ENCODE results near the gene CCR2. TPM values are rescaled to one million over a fixed set of nuclear protein-coding genes. Genes with fewer than 3 reads are reported as not detected.
"Not testable (repeated sequence)": the region's sequence is repeated elsewhere in the genome, so short reads cannot be mapped to it uniquely, and the experiment has no call there.

CCR2 gene
- total RNA-seq, 4 donors from 2014 or later, result 0.26 to 1.2 (median 0.76) TPM

DNA sequence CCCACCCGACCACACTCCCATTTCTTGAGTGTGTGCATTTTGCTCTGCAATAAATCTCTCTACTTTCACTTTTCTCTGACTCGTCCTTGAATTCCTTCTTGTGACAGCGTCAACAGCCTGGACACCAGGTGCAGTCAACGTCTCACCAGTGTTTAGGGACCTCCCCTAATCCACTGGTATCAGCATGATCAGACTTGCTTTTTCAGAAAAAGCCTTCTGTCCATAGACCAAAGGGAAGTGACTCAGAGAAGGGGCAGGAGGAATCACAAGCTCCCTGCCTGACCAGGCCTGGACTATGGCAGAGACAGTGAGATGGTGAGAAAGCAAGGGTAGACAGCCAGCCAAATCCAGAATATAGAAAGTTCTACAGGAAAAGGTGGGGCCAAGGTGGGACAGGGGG, 32.3 kb downstream of the CCR2 start:
- Histone ChIP-seq H3K4me1 (peaks cover 20% of the 10 kb centered on the region), H3K36me3 (no peaks in the 10 kb centered on the region), H3K27ac (no peak overlapping the region), H3K4me3 (no peak overlapping the region), H3K9me3 (no peaks in the 10 kb centered on the region), H3K27me3 (no peaks in the 10 kb centered on the region)
- WGBS, result 30% methylated on average over 4 of the region's 4 CpGs
- no peak for DNase-seq (ENCODE audit: low spot score in 2 of 2)
- TF ChIP-seq POLR2AphosphoS5 (IDR thresholded peaks at IDR 0.05) (no peak), POLR2A (IDR thresholded peaks at IDR 0.05) (no peak), EP300 (IDR thresholded peaks at IDR 0.05) (no peak)
- TF ChIP-seq, protein P1, sequence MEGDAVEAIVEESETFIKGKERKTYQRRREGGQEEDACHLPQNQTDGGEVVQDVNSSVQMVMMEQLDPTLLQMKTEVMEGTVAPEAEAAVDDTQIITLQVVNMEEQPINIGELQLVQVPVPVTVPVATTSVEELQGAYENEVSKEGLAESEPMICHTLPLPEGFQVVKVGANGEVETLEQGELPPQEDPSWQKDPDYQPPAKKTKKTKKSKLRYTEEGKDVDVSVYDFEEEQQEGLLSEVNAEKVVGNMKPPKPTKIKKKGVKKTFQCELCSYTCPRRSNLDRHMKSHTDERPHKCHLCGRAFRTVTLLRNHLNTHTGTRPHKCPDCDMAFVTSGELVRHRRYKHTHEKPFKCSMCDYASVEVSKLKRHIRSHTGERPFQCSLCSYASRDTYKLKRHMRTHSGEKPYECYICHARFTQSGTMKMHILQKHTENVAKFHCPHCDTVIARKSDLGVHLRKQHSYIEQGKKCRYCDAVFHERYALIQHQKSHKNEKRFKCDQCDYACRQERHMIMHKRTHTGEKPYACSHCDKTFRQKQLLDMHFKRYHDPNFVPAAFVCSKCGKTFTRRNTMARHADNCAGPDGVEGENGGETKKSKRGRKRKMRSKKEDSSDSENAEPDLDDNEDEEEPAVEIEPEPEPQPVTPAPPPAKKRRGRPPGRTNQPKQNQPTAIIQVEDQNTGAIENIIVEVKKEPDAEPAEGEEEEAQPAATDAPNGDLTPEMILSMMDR (IDR thresholded peaks at IDR 0.05), result no peak

DNA sequence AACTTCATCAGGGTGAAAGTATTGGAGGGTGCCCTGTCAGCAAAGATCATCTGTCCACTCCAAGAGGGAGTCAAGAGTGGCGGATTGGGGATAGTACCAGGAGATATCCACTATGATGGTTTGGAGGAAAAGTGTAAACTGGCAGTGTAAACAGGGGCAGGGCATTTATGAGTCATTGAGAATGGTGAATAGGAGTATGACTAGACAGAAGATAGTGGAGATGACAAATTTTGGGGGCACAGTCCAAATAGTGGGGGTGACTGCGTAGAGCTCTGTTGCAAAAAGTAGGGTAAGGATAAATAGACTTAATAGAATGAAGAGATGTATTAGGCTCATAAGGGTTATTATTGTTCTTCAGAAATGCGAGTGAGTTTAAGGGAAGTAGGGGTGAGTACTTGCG, 34.9 kb downstream of the CCR2 start:
- WGBS, result 92% methylated on average over 4 of the region's 4 CpGs
- DNase-seq (ENCODE audit: low spot score in 2 of 2), result not testable (repeated sequence)

DNA sequence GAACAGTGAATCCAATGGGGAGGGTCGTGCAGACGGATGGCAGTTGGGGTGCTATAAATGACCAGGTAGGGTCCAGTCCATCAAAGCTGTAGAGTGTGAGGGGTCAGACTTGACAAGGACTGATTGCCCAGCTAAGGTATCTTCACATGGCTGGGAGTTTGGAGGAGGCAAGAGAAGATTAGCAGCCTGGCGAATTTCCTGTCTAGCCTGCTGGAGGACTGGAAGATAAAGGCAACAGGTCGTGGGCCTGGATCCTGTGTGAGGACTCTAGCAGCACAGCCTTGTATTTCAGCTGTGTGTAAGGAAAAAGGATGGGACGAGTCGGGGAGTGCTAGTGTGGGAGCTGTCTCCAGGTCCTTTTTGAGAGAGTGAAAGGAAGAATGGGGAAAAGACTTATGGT, 35.4 kb downstream of the CCR2 start:
- Histone ChIP-seq H3K36me3 (no peaks in the 10 kb centered on the region), H3K4me1 (no peaks in the 10 kb centered on the region), H3K27me3 (no peaks in the 10 kb centered on the region), H3K4me3 (no peak overlapping the region), H3K27ac (no peak overlapping the region), H3K9me3 (no peaks in the 10 kb centered on the region)
- TF ChIP-seq EP300 (IDR thresholded peaks at IDR 0.05), result no peak
- TF ChIP-seq POLR2AphosphoS5 (IDR thresholded peaks at IDR 0.05), result no peak
- TF ChIP-seq, protein P1 (IDR thresholded peaks at IDR 0.05), result no peak
- no peak for TF ChIP-seq POLR2A (IDR thresholded peaks at IDR 0.05)
- DNase-seq (ENCODE audit: low spot score in 2 of 2), result no peak
- 84% methylated on average over 6 of the region's 6 CpGs for WGBS

More for the DNA sequence above, 34.9 kb downstream of the CCR2 start:
- not testable (repeated sequence) for H3K27ac ChIP-seq, H3K4me1 ChIP-seq, H3K9me3 ChIP-seq, H3K36me3 ChIP-seq, H3K4me3 ChIP-seq, H3K27me3 ChIP-seq

DNA sequence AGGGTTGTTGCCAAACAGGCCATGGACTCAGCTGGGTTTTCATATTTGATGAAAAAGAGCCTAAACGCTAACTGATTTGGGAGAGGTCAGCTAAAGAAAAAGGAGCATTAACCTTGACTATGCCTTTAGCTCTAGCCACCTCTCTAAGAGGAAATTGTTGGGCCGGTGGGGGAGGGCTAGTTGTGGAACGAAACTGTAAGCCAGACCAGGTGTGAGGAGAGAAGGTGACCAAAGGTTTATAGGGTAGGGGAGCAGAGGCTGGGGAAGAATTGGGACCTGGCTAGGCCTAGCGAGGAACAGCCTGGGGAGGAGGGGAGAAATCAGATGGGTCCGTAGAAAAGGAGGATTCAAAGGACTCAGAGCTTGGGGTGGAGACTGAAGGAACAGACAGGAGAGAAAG, 37.6 kb downstream of the CCR2 start:
- H3K36me3 ChIP-seq, H3K4me1 ChIP-seq, H3K27ac ChIP-seq, H3K9me3 ChIP-seq, H3K4me3 ChIP-seq, H3K27me3 ChIP-seq: not testable (repeated sequence)
- peak in 1 of 2 donors; percentile 67 for DNase-seq (ENCODE audit: low spot score in 2 of 2)
- 91% methylated on average over 5 of the region's 5 CpGs for WGBS

DNA sequence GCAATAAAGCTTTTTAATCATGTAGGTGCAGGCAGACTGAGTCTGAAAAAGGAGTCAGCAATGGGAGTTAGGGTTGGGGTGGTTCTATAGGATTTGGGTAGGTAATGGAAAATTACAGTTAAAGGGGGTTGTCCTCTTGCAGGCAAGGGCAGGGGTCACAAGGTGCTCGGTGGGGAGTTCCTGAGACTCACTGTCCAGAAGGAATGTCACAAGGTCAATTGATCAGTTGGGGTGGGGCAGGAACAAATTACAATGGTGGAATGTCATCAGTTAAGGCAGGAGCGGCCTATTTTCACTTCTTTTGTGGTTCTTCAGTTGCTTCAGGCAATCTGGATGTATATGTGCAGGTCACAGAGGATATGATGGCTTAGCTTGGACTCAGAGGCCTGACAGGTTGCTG, 39.1 kb downstream of the CCR2 start:
- no peak for DNase-seq (ENCODE audit: low spot score in 2 of 2)
- WGBS, result 79% methylated on average over 2 of the region's 2 CpGs
- Histone ChIP-seq H3K9me3 (no peaks in the 10 kb centered on the region), H3K4me3 (no peak overlapping the region), H3K27ac (no peak overlapping the region), H3K36me3 (no peaks in the 10 kb centered on the region), H3K4me1 (no peaks in the 10 kb centered on the region), H3K27me3 (no peaks in the 10 kb centered on the region)
- TF ChIP-seq, protein P1 (IDR thresholded peaks at IDR 0.05), result no peak
- TF ChIP-seq POLR2A (IDR thresholded peaks at IDR 0.05), result no peak
- TF ChIP-seq EP300 (IDR thresholded peaks at IDR 0.05), result no peak
- no peak for TF ChIP-seq POLR2AphosphoS5 (IDR thresholded peaks at IDR 0.05)

DNA sequence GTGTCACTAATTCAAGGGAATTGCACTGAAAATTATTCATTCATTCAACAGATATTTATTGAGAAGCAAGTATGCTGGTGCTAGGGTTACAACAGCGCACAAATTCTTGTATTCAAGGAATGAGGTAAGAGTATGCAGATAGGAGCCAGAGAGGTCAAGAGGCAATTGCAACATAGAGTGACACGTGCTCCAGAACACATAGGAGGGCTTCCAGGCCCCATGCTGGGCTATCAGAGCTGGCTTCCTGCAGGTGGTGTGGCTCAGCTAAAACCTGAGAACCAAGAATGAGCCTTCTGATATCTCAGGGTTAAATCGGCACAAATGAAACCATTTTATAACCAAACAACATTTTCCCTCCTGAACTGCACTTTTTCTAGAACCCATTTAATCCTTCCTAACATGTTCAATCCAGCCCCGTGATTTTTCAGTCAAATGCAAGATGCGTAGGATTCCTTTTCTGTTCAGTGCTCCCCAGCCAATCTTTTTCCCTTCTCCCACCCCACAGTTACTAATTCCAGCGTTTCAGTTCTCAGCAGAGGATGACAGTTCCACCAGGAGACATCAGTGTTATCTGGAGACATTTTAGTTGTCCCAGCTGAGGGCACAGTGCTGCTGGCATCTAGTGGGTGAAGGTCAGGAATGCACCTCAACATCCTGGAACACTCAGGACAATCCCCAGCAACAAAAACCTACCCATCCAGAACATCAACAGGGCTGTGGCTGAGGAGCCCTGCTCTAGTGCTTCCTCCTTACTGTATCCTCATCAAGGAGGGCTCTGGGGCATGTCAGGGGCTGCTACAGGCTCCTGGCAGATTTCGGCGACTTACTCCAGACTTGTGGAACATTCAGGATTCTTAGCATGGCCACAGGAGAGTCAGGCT, 39.9 kb downstream of the CCR2 start:
- 76% methylated on average over 8 of the region's 8 CpGs for WGBS
- H3K27ac ChIP-seq, result no peak overlapping the region
- no peaks in the 10 kb centered on the region for H3K4me1 ChIP-seq
- no peak for TF ChIP-seq EP300 (IDR thresholded peaks at IDR 0.05)
- no peak for TF ChIP-seq POLR2AphosphoS5 (IDR thresholded peaks at IDR 0.05)
- no peak for DNase-seq (ENCODE audit: low spot score in 2 of 2)
- no peaks in the 10 kb centered on the region for H3K36me3 ChIP-seq
- no peak overlapping the region for H3K4me3 ChIP-seq
- no peaks in the 10 kb centered on the region for H3K27me3 ChIP-seq
- no peaks in the 10 kb centered on the region for H3K9me3 ChIP-seq

Data from suprapubic skin (tissue), 4 donors.